Embryonic facial prominence (tissue), 1 donor: ENCODE measurements around the gene ANO2.

Experiments used
- DNase-seq: peaks from one replicate; pipeline ENCODE4 v3.0.0-alpha.2; 2016; ENCODE audit errors: extremely low spot score

The ANO2 gene

DNA sequence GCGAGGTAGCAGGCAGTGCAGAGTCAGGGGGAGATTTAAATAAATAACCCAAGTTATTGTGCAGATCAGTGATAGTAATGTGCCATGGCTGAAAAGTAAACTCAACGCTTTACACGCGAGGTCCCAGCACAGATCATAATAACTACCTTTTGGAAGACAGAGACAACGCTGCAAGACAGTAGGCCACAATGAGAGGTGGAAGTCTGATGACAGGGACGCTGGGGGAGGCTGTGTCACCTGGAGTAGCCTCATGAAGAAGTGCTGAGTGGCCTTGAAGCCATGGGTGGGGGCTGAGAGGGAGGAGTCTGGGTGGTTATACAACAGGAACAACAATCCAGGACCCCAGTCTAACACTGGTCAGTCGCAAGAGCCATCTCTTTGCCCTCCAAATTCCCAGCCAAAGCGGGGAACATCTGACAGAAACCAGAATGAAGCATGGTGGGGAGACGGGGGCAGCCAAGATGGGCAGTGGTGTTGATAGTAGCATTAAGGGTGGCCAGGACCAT, 28.2 kb downstream of the ANO2 start:
- DNase-seq, result no peak

DNA sequence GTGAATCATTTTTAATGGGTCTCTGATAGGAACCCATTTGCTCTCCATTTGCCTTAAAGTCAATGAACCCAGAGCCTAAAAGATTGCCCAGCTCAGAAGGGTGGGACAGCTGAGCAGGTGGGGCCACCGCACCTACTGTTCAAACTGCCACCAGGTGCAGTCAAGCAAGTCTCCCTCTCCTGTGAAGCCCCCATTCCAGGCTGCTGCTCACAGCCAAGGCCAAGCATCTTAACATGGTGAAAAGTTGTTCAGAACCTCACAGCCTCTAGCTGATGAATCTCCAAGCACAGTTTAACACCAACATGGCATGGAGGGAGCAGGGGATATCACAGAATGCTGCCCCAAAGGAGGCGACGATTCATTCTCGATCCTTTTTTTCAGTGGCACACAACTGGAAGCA, 29.5 kb downstream of the ANO2 start:
- no peak for DNase-seq

DNA sequence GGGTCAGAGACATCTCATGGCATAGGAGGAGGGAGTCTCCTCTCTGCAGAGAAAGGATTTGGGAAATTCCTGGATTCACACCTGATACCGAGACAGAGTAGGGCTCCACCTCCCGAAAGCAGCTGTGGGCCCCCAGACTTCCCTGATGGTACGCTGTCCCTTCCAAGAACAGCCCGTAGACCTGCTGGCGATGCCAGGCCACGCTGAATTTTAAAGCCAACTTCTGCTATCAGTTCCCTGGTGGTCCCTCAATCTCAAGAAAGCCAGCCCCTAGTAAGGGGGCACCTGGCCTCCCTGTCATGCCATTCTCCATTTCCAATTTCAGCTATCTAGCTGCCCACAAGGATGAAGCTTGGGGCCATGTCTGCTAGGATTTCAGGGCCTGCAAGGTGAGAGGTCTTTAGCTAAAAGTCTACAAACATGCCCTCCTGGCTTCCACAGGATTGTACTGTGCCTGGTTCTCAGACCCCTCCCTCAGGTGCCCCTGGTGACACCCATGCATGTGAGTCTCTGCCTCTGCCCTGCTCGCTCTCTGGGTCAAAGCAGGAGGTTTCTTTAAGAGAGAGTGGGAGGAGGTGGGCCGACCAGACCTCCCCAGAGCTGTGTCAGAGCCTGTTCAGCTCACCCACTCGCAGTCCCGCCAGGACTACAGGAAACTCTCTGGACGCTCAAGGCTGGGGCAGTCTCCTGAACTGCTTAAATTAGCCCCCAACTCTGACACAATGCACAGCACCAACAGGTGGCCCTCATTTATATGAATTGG, 30.5 kb downstream of the ANO2 start:
- no peak for DNase-seq

DNA sequence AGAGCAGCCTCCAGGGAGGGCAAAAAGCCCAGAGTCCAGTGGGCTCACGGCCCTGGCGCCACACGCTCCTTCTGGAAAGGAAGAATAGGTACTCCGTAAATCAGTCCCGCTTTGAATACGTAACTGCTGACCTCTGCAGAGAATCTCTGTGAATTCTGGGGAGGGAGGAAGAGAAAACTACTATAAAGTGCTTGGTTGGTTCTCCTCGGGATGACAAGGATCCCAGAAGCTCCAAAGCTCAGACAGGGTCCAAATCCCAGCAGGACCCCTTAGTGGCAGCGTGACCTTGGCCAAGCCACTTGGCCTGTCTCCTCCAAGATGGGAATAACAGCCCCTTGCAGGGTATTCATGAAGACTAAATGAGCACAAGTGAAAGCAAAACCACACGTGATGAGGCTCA, 31.7 kb downstream of the ANO2 start:
- no peak for DNase-seq

DNA sequence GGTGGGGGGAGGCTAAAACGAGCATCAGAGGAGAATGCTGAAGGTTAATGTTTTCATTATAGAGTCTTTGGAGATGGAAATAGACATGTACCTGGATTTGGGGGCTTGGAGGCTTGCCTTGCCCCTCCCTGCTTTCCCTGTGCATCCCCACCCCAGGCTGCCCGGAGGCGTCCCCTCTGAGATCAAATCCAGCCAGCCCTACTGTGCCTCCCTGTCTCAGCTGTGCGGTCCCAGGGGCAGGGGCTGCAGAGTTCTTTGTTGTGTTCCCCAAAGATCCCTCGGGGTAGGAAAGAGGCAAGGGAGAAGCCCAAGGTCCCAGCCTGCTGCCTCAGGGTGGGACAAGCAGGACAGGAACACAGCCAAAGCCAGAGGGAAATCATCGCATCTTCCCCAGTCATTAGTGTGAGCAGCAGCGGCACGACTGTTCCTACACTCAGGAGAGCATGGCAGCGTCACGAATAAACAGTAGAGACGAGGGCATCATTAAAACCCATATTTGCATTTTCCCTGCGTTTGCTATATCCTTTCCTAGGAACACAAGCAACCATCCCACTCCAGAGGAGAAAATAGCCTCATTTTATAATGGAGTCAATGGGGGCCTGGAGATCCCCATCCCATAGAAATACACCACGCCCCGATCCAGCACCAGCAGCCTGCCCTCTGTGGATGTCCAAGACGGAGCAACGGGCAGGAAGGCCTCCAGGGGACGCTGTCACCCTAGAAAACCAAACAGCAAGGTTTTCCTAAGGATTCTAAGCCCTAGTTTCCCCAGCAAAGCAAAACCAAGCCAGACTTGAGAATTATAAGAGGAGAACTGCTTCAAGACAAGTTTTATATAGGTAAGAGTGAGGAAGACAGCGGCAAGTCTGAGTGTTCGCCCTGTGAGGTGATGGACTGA, 32.4 kb downstream of the ANO2 start:
- no peak for DNase-seq

DNA sequence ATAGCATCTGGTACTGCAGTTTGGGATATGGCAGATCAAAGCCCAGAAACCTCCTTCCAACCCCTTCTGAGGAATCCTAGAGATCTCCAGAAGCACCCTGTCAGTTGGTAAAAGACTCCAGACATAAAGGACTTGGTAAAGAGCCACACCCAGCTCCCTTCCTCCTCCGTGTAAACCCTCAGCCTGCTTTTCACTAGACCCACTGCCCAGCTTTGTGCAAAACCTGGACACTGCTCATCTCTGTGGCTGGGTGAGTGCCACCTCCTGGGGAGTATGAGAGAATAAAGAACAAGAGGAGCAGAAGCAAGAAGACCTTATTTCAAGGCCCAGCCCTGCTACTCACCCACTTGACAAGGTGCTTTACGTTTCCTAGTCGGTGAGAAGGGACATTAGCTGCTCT, 33.0 kb downstream of the ANO2 start:
- DNase-seq, result no peak

DNA sequence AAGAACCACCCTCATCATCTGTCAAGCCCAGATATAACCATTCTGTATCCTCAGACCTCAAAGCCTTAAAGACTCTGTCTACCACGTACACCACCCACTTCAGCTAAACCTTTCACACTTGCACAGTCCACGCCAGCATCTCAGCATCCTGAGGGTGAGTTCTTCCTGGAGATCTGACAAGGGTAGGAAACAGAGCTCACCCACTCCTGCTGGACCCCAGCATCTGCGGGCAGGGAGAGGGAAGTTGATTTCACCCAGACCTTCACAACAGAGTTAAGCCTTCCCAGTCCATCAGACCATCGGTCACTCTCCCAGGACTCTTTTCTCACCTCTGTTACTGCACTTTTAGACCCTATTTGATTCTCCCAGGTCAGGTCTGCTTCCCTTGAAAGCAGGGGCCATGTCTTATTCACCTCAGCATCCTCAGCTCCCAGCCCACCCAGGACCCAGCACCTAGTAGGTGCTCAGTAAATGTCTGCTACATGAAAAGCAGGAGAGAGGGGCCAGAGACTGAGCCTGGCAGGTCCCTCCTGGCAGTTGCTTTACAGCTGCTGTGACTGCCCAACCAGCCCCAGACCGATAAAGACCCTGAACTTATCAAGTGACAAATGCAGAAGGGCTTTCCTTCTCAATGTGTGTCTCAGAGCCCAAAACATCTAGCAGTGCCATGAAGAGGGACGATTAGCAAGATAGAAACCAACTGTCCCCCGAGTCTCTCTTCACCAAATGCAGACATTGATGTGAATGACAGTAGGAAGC, 34.1 kb downstream of the ANO2 start:
- DNase-seq, result no peak

DNA sequence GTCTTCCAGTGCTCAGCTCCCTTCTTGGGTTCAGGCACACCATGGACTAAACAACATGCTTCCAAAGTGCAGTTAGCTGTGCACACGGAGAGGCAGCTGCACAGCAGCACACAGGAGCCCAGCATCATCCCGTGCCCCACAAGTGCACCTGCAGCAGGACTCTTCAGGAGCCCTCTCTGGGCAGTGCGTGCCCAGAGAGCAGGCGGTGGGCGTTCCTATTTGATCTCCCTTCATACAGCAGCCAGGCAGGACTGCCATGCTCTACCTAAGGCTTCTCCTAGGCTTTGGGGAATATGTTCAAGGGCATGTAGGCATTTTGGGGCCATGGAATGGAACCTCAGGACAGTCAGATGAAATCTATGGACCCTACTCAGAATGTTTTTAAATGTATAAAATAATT, 35.5 kb downstream of the ANO2 start:
- no peak for DNase-seq

DNA sequence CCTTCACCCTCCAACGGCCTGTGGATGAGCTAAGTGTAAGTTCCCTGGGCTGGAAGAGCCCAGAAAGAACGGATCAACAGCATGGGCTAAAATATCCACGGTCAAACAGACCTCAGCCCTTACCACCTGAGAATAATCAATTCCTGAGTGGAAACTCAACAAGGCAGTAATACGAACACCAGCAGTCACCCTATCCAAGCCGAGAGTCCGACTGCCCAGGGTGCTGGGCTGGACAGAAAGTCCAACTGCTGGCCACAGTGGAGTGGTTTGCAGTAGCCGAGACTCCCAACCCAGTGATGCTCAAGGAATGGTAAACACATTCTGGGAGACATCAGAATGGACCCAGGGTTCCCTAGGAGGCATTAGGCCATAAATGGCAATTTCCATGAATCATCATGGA, 36.8 kb downstream of the ANO2 start:
- DNase-seq, result no peak

DNA sequence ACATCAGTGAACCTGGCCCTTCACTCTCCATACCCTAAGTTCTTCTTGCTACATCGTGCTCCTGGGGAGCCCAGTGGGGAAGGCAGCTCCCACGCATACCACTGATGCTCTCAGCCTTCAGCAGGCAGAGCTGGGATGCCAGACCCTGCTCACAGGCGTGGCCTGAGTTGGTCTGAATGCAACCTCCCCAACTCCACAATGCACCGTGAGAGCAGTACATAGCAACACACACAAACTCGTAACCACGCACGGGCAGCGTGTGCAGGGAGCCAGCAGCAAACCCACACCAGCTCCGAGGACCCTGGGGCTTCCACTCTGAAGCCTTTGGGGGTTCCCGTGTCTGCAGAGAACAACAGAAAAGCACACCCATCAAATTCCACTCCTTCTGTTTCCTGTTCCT, 37.3 kb downstream of the ANO2 start:
- no peak for DNase-seq

DNA sequence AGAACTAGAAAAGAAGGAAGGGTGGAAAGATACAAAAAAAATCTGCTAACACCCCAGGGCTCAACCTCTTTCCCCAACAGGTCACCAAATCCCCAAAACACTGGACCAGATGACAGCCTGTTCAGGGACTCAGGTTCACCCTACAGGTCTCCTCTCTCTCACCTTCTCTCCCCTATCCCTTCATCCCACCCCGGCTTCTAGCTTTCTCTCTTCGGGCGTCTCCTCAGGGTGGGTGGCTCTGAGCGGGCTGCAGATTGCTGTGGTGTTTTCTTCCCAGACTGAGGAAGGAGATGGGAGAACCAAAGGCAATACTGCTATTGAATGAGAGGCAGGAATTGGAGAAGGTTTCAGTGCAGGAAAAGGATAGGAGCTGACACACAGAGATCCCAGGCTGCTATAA, 39.3 kb downstream of the ANO2 start:
- no peak for DNase-seq

DNA sequence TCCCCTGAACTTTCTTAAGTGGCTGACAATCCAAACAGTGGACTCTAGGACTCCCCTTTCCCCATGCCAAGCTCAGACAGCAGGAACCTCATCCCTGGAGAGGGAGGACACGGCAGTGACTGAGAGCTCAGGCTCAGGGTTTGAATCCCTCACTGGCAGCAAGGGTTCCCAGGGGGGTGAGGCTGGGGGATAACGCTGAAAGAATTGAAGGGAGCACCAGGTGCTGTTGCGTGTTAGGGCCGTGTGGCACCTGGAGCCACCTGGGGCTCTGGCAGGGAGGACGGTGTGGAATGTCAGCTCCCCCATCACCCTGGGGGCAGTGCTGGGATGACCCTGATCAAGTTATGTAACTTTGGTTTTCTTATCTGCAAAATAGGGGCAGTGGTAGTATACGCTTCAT, 40.1 kb downstream of the ANO2 start:
- DNase-seq, result no peak

DNA sequence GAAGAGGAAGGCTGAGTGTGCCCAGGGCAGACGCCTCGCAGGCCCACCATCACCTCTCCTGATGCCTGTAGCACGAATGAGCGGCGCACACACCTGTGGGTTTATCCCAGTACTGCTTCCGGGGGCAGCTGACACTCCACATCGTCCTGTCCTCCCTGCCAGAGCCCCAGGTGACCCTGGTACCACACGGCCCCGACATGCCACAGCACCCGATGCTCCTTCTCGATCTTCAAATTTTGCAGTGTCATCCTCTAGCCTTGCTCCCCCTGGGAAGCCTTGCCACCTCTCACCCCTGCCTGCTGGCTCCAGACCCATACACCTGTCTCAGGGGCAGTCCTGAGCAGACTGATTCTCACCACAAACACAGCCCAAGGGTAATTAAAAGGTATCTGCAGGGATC, 40.6 kb downstream of the ANO2 start:
- DNase-seq, result no peak

DNA sequence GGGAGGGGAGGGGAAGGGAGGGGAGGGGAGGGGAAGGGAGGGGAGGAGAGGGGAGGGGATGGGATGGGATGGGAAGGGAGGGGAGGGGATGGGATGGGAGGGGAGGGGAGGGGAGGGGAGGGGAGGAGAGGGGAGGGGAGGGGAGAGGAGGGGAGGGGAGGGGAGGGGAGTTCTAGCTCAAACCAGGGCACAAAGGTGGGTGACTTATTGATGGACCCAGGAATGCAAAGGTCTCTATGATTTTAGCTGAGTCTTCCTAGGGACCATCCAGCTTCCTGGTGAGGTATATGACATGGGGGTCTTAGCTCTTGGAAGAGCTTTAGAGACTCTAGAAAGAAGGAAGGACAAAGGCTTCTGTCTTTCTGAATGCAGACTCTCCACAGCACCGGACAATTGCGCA, 42.3 kb downstream of the ANO2 start:
- DNase-seq, result no peak

DNA sequence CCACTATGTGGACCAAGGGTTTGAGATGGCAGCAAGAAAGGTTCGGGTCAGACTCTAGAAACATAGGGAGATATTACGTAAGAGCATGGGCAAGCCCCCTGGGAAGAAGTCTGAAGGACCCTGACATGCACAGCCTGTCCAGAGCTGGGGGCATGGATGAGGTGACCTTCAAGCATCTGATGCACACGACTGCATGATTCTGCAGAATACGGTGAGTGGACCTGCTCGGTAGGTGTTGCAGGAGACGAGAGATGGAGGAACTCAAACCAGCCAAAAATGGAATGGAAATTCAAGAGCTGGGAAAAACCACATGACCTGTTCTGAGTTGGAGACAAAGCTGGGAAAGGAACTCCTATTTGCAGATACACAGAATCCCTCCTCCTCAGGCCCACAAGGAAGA, 43.6 kb downstream of the ANO2 start:
- no peak for DNase-seq

DNA sequence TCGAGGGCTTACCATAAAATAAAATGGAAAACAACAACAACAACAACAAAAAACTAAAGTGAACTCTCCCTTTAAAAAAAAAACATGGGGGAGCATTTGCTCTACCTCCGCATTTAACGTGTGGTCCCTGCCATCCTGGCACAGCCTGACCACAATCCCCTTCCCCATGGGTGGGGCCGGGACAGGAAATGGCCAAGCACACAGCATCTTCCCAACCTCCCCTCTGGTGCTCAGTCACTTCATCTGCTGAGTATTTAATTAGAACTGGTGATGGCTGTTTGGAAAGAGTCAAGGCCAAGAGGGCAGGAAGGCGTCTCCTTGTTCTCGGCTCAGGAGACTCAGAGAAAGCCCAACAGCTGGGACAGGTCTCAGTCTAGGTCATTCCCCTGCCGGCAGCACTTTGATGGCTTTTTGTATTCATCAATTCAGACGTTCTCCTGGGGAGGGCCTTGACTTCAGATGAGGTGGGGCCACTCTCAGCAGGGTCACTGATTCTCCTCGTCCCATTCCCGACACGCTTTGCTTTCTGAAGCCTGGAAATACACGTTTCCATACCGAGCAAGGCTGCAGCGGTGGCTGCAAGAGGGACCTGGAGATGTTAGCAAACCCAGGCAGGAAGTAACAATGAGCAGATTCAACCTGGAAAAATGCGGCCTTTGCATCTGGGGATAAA, 44.4 kb downstream of the ANO2 start:
- DNase-seq, result no peak

DNA sequence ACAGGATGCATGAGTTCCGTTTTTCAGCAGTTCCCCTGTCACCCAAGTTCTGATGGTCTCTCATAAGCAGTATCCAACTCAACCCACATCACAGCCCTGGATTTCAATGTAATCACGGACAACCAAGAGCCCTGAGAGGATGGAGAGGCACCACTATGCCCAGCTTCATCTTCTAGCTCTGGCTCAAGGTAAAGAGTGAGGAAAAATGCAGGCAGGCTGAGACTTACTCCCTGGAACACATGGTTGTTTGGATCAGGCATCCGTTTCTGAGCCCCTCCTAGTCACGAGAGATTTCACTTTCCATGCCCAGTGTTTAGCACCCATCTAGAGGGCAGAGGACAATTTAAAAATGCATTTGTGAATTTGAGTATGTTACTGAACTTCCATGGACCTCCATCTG, 45.0 kb downstream of the ANO2 start:
- DNase-seq, result no peak

DNA sequence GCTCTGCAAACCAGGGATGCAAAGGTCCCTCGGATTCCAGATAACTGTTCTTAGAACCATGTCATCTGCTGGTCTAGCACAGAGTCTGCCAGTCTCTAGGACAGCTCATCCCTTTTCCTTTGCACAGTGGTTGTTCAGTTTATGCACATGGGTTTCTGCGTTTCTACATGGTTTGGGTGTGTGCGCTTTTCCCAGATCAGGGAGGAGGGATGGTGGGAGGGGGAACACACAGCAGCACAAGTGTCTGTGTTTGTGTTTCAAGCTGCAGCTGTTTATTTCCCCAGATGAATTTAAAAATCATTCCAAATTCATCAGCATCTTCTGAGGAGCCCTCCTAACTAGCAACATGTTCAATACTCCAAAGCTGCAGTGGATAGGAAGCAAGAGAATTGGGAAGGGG, 45.4 kb downstream of the ANO2 start:
- no peak for DNase-seq

DNA sequence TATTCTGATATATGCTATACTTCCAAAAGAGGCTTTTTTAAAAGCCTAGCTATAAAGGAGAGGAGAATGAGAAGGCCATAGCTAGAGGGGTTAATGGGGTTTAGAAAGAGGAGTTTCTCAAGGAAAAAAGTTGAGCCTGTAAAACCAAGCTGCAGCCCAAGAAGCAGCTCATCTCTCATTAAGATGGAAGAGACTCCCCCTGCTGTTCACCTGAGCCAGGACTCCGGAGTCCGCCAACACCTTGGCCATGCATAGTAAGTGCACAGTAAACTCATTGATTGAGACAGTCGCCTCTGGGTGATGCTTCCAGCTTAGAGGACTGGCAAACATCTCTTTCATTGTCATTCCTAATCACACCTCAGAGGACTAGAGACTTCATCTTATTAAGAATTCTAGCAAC, 46.2 kb downstream of the ANO2 start:
- DNase-seq, result no peak

DNA sequence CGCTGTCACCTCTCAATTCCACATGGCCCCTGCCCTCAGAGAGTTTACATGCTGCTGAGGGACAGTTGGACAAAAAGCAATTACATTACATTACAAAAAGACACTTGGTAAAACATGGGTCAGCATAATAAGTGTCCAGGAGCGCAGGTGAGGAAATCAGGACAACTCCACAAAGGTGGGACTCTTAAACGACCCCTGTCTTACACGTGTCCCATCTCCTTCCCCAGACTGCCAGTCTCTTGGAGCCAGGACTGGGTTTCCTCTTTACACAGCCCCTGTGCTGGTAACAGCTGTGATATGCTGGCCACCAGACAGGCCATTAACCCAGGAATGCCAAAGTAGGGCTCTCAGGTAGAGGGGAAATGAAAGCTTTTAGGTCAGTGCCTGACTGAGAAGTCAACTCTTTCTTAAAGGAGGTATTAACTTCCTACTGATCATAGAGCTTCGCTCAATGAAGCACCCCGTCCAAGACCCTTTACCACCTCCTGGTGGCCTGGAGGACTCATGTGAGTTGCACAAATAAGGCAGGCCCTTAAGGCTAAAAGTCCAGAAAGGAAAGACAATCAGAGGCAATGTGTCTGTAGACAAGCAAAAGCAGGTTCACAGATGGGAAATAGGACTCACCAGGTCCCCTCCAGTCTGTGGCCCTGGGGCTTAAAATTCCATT, 55.5 kb downstream of the ANO2 start:
- DNase-seq, result no peak

DNA sequence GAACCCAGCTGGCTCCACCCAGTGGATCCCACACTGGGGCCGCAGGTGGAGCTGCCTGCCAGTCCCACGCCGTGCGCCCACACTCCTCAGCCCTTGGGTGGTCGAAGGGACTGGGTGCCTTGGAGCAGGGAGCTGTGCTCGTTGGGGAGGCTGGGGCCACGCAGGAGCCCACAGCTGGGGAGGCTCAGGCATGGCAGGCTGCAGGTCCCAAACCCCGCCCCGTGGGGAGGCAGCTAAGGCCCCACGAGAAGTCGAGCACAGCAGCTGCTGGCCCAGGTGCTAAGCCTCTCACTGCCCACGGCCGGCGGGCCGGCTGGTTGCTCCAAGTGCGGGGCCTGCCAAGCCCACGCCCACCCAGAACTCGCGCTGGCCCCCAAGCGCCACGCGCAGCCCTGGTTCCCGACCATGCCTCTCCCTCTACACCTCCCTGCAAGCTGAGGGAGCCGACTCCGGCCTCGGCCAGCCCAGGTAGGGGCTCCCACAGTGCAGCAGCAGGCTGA, 56.2 kb downstream of the ANO2 start:
- DNase-seq, result no peak
